ENCODE results near the gene BARHL2.

DNA sequence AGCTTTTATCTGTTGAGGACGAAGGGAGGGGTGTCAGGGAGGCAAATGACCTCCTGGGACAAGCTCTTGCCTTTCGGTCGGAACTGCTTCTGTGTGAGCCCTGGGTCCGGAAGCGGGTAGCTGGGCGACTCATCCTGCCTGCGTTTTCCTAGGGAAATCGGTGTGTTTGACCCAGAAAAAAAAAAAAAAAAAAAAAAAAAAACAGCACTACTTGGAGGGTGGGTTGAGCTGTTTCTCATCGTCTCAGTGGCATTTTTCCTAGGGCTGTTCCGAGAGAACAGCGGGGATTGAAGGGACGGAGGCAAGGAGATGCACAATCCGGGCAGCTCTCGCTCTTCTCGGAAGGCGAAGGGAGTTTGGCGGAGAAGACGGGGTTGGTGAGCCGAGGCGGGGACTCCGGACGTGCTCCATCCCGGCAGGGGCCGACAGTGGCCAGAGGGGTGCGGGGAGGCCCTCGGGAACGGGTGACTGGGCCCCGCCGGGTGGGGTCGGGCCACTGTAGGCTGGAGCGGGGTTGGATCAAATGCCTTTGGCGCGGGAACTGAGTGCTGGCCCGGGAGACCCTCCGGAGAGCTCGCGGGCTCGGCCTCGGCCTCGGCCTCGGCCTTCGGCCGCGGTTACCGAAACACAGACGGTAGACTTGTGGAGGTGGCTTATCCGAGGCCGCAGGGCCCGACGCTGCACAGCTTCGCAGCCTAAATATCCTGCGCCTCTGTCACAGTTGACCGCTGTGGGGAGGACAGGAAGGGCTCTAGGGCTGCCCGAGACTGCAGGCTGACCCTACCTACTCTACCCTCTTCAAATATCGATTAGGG, 2.4 kb upstream of the BARHL2 start:
- TF ChIP-seq POLR2A (IDR thresholded peaks at IDR 0.05), result no peak
- TF ChIP-seq, protein P1, sequence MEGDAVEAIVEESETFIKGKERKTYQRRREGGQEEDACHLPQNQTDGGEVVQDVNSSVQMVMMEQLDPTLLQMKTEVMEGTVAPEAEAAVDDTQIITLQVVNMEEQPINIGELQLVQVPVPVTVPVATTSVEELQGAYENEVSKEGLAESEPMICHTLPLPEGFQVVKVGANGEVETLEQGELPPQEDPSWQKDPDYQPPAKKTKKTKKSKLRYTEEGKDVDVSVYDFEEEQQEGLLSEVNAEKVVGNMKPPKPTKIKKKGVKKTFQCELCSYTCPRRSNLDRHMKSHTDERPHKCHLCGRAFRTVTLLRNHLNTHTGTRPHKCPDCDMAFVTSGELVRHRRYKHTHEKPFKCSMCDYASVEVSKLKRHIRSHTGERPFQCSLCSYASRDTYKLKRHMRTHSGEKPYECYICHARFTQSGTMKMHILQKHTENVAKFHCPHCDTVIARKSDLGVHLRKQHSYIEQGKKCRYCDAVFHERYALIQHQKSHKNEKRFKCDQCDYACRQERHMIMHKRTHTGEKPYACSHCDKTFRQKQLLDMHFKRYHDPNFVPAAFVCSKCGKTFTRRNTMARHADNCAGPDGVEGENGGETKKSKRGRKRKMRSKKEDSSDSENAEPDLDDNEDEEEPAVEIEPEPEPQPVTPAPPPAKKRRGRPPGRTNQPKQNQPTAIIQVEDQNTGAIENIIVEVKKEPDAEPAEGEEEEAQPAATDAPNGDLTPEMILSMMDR (IDR thresholded peaks at IDR 0.05), result no peak

Measured in heart left ventricle (tissue), 13 donors.